ENCODE data around the gene NUDT8. TPM values are rescaled to one million over a fixed set of nuclear protein-coding genes. Genes with fewer than 3 reads are reported as not detected.

The NUDT8 gene
- total and polyA plus RNA-seq, 9 of the 15 experiments (the other 6 are each of a cell fraction or from before 2014, with no cell fraction given) = 0.23 to 27.8 (median 5.0) TPM

DNA sequence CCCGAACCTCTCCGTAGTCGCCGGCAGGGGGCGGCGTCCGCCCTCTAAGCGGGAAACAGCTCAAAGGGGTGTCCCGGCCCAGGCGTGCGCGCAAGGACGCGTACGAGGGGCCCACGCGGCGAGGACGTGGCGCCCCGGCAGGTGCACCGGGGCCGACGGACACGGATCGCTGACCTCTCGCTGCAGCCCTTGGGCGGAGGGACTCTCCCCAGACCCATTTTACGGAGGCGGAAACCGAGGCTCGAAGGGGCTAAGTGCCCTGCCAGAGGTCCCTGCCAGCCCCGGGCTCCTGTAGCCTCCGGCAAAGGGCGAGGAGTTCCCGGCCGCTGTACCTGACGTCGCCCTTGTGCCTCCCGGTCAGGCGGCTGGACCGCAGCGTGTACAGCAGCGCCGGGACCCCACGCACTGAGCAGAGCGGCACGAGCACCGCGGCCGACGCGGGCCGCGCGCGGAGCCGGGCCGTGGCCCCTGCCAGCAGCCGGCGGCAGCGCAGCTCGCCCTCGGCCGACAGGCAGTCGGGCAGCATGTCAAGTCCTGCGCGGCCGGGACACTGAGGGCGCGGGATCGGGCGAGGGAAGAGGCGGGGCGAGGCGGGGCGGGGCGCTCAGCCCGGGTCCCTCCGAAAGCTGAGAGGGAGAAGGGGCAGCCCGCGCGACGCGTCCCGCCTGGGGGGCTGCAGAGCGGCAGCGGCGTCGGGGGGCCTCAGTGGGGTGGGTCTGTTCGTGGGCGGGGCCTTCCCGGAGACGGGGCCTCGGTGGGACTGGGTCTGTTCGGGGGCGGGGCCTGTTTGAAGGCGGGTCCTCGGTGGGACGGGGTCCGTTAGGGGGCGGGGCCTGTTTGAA, at the start of gene NUDT8 (continued):
- peak; percentile 64; the same call in 1 of the 2 replicates for TF ChIP-seq ZNF263 (CRISPR knock-in tag; IDR thresholded peaks at IDR 0.05; ENCODE audit: borderline replicate concordance)
- 0 out of 2 replicates have a peak, but pooled peaks have one; percentile 38 for TF ChIP-seq ZNF197 (CRISPR knock-in tag; IDR thresholded peaks at IDR 0.05; ENCODE audit: low read depth)
- TF ChIP-seq THRA (IDR thresholded peaks at IDR 0.05) = no peak
- TF ChIP-seq NR2C1 (IDR thresholded peaks at IDR 0.05) = no peak
- no peak for TF ChIP-seq NR2C1 (tag; IDR thresholded peaks at IDR 0.05)
- TF ChIP-seq DNMT1 (IDR thresholded peaks at IDR 0.05) = no peak
- 0 out of 2 replicates have a peak, but pooled peaks have one; percentile 64 for TF ChIP-seq ZNF696 (CRISPR knock-in tag; conservative IDR thresholded peaks at IDR 0.05)
- TF ChIP-seq GATAD2A (IDR thresholded peaks at IDR 0.05) = no peak
- no peak for TF ChIP-seq BRD9 (IDR thresholded peaks at IDR 0.05; ENCODE audit: low read depth, partially characterized antibody)
- TF ChIP-seq, protein P1, sequence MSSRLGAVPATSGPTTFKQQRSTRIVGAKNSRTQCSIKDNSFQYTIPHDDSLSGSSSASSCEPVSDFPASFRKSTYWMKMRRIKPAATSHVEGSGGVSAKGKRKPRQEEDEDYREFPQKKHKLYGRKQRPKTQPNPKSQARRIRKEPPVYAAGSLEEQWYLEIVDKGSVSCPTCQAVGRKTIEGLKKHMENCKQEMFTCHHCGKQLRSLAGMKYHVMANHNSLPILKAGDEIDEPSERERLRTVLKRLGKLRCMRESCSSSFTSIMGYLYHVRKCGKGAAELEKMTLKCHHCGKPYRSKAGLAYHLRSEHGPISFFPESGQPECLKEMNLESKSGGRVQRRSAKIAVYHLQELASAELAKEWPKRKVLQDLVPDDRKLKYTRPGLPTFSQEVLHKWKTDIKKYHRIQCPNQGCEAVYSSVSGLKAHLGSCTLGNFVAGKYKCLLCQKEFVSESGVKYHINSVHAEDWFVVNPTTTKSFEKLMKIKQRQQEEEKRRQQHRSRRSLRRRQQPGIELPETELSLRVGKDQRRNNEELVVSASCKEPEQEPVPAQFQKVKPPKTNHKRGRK (tag; IDR thresholded peaks at IDR 0.05) = no peak
- TF ChIP-seq, protein P2, sequence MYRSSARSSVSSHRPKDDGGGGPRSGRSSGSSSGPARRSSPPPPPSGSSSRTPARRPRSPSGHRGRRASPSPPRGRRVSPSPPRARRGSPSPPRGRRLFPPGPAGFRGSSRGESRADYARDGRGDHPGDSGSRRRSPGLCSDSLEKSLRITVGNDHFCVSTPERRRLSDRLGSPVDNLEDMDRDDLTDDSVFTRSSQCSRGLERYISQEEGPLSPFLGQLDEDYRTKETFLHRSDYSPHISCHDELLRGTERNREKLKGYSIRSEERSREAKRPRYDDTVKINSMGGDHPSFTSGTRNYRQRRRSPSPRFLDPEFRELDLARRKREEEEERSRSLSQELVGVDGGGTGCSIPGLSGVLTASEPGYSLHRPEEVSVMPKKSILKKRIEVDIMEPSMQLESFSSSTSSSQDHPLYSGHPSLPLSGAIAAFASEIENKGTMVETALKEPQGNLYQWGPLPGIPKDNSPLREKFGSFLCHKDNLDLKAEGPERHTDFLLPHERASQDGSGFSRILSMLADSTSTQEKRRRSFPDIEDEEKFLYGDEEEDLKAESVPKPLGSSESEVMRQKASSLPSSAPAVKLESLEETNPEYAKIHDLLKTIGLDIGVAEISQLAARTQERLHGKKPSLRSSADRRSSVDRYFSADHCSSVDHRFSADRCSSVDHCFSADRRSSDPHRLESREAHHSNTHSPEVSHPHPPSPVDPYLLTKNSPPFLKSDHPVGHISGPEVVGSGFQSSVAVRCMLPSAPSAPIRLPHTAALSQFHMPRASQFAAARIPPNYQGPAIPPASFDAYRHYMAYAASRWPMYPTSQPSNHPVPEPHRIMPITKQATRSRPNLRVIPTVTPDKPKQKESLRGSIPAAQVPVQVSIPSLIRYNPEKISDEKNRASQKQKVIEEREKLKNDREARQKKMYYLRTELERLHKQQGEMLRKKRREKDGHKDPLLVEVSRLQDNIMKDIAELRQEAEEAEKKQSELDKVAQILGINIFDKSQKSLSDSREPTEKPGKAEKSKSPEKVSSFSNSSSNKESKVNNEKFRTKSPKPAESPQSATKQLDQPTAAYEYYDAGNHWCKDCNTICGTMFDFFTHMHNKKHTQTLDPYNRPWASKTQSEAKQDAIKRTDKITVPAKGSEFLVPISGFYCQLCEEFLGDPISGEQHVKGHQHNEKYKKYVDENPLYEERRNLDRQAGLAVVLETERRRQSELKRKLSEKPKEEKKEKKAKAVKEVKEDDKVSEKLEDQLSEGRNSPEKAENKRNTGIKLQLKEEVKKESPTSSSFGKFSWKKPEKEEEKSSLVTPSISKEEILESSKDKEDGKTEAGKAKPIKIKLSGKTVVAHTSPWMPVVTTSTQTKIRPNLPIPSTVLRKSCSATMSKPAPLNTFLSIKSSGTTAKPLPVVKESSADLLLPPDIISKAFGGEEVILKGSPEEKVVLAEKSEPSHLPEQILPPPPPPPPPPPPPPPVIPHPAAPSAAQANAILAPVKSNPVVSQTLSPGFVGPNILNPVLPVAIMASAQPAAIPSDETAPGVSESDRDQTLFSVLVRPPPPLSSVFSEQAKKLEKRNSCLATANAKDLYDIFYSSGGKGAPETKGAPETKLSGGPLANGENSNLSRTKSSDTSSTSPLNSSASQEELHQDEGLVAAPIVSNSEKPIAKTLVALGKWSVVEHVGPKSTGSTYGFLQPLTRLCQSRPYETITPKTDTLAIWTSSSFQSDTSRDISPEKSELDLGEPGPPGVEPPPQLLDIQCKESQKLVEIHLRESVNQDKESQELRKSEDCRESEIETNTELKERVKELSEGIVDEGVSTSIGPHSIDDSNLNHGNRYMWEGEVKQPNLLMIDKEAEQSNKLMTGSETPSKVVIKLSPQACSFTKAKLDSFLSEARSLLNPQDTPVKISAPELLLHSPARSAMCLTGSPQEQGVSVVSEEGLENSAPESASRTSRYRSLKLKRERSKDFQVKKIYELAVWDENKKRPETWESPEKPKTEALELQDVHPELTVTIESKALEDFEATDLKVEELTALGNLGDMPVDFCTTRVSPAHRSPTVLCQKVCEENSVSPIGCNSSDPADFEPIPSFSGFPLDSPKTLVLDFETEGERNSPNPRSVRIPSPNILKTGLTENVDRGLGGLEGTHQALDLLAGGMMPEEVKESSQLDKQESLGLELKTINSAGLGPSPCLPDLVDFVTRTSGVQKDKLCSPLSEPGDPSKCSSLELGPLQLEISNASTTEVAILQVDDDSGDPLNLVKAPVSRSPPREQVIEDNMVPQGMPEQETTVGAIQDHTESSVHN (IDR thresholded peaks at IDR 0.05; ENCODE audit: borderline replicate concordance in 1 of 2, low read depth in 1 of 2) = no peak
- TF ChIP-seq, protein P3, sequence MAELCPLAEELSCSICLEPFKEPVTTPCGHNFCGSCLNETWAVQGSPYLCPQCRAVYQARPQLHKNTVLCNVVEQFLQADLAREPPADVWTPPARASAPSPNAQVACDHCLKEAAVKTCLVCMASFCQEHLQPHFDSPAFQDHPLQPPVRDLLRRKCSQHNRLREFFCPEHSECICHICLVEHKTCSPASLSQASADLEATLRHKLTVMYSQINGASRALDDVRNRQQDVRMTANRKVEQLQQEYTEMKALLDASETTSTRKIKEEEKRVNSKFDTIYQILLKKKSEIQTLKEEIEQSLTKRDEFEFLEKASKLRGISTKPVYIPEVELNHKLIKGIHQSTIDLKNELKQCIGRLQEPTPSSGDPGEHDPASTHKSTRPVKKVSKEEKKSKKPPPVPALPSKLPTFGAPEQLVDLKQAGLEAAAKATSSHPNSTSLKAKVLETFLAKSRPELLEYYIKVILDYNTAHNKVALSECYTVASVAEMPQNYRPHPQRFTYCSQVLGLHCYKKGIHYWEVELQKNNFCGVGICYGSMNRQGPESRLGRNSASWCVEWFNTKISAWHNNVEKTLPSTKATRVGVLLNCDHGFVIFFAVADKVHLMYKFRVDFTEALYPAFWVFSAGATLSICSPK (IDR thresholded peaks at IDR 0.05; ENCODE audit: borderline replicate concordance) = no peak
- TF ChIP-seq ZNF76 (CRISPR knock-in tag; IDR thresholded peaks at IDR 0.05; ENCODE audit: borderline replicate concordance) = no peak

Data from K562 (cell line).